NCI-H2196 treated with DMSO at 0.1 percent for 48 hours (cell line): Measurements from ENCODE around the gene PAQR8.

Source experiments
- DNase-seq: peaks from one replicate; lab custom pipeline; 2025; ENCODE audit not compliant: unreplicated experiment; lab: John Stamatoyannopoulos, UW

PAQR8 gene

GRCh38 chr6:52347818-52348217, 14.1 kb upstream of the PAQR8 start:
- DNase-seq = no peak

GRCh38 chr6:52351879-52352238, 10.1 kb upstream of the PAQR8 start:
- DNase-seq = no peak

- DNase-seq = peak; percentile 59
Observed at GRCh38 chr6:52352239-52353018, 9.5 kb upstream of the PAQR8 start.

GRCh38 chr6:52356017-52356416, 5.9 kb upstream of the PAQR8 start:
- no peak for DNase-seq

- DNase-seq = no peak
Observed at GRCh38 chr6:52359403-52359802, 2.5 kb upstream of the PAQR8 start.

GRCh38 chr6:52360028-52360427, 1.9 kb upstream of the PAQR8 start:
- DNase-seq = no peak

- DNase-seq = no peak
Observed at GRCh38 chr6:52360601-52361413, 1.1 kb upstream of the PAQR8 start.

- no peak for DNase-seq
Observed at GRCh38 chr6:52361414-52361944, 472 bp upstream of the PAQR8 start.

- no peak for DNase-seq
Observed at GRCh38 chr6:52362443-52363227, 684 bp downstream of the PAQR8 start.

- DNase-seq = no peak
Observed at GRCh38 chr6:52363228-52363867, 1.4 kb downstream of the PAQR8 start.

GRCh38 chr6:52364480-52365166, 2.7 kb downstream of the PAQR8 start:
- DNase-seq = no peak

GRCh38 chr6:52365317-52365716, 3.4 kb downstream of the PAQR8 start:
- DNase-seq = no peak

GRCh38 chr6:52365866-52366540, 4.1 kb downstream of the PAQR8 start:
- DNase-seq = no peak

GRCh38 chr6:52368002-52368401, 6.1 kb downstream of the PAQR8 start:
- DNase-seq = no peak

- no peak for DNase-seq
Observed at GRCh38 chr6:52369234-52369633, 7.3 kb downstream of the PAQR8 start.

GRCh38 chr6:52371656-52372191, 9.8 kb downstream of the PAQR8 start:
- no peak for DNase-seq

GRCh38 chr6:52373151-52373690, 11.3 kb downstream of the PAQR8 start:
- no peak for DNase-seq

- no peak for DNase-seq
Observed at GRCh38 chr6:52374247-52374646, 12.3 kb downstream of the PAQR8 start.
